Small intestine (tissue), 7 donors: ENCODE measurements around the gene IGSF3. TPM values are rescaled to one million over a fixed set of nuclear protein-coding genes. Genes with fewer than 3 reads are reported as not detected.

Experiments
- DNase-seq, 2 donors: peaks; one replicate each; pipeline versions ENCODE4 v3.0.0 to v3.0.0-alpha.2; 2013
- FAIRE-seq: peaks from 2 replicates; lab custom pipeline; 2012; peaks lifted over from hg19 to GRCh38; lab: Jason Lieb, UNC
- H3K27ac ChIP-seq, 3 donors: one replicate each; pipeline ENCODE4 v1.5.1; 2013; ENCODE audit warnings: low read length in 2 of 3, mild to moderate bottlenecking in 2 of 3, control low read depth in 1 of 3, inconsistent platforms in 1 of 3, low read depth in 1 of 3, moderate library complexity in 1 of 3
- H3K27me3 ChIP-seq, 3 donors: one replicate each; pipeline ENCODE4 v1.6.1; 2013; ENCODE audit warnings: low read length in 3 of 3, inconsistent platforms in 1 of 3; ENCODE audit not compliant: control insufficient read depth in 3 of 3, insufficient read depth in 3 of 3
- H3K36me3 ChIP-seq, 3 donors: one replicate each; pipeline ENCODE4 v1.6.1; 2013; ENCODE audit warnings: low read length in 3 of 3, inconsistent platforms in 1 of 3, low read depth in 1 of 3, mild to moderate bottlenecking in 1 of 3, moderate library complexity in 1 of 3; ENCODE audit not compliant: control insufficient read depth in 3 of 3, insufficient read depth in 2 of 3
- H3K4me1 ChIP-seq, 3 donors: one replicate each; pipeline ENCODE4 v1.6.1; 2013; ENCODE audit warnings: low read length in 2 of 3, inconsistent platforms in 1 of 3, low read depth in 1 of 3, mild to moderate bottlenecking in 1 of 3, moderate library complexity in 1 of 3; ENCODE audit not compliant: control insufficient read depth in 3 of 3, insufficient read depth in 2 of 3
- H3K4me3 ChIP-seq, 3 donors: one replicate each; pipeline ENCODE4 v1.5.1; 2013; ENCODE audit warnings: low read length in 3 of 3, control low read depth in 1 of 3, inconsistent platforms in 1 of 3, low read depth in 1 of 3, mild to moderate bottlenecking in 1 of 3, moderate library complexity in 1 of 3
- H3K9me3 ChIP-seq, 2 donors: one replicate each; pipeline ENCODE4 v1.6.1; 2013; ENCODE audit warnings: low read depth in 1 of 2, low read length in 1 of 2; ENCODE audit not compliant: control insufficient read depth in 2 of 2, insufficient read depth in 1 of 2
- WGBS, 3 donors: extraction: QIAGEN DNeasy Blood & Tissue Kit; methylation state at CpG; one replicate each; pipeline ENCODE4 v1.1.7; 2013; 5-methylcytosine and 5-hydroxymethylcytosine counted together
- polyA plus RNA-seq, 4 donors: library from polyadenylated mRNA; stranded (reverse) in 3 of 4; unstranded in 1 of 4; fragments of 200-250 nt in 3 of 4; fragments of 120-200 nt in 1 of 4; gene quantifications; one replicate each; pipeline versions ENCODE4 v1.2.1 to v1.2.3, GENCODE V29; 2013
- donor health status: healthy with polysubstance abuse.
- donor health status: control.
- donor health status: control.
- donor health status: Bipolar disorder and iron deficiency.
- donor health status: healthy.

The IGSF3 gene
- polyA plus RNA-seq, 4 donors, result 5.4 to 44.8 (median 7.0) TPM

DNA sequence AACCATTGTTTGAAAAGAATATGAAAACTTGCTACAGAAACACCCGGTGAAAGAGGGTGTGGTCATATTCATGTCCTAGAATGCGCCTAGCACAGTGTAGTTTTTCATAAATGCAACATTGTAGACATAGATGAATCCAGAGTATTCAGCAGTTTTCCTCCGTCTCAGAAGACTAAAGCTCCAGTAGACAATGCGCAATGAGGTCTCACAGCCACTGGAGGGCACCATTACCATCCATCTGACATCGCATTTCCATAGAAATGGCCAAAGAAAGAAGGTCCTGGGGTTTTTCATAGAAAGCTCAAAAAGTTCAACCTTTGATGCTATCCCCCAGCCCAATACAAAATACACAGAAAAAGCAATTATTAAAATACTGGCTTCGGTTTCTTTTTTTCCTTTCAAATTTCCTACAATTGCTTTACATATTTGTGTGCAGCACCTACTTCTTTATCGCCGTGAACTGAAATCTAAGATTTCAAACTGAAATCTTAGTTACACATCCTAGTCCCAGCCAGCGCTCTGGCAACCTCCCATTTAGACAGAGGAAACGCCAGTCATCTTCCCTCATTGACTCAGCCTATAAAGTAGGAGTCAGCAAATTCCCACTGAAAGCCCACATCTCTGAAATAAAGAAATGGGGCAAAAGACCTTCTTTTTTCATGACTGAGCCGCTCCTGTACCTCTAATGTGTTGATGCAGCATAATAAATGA is 92.8 kb downstream of the IGSF3 start:
- DNase-seq (peak; percentile 68 to 77), FAIRE-seq (no peak)
- no peaks in the 10 kb centered on the region for H3K9me3 ChIP-seq
- H3K27ac ChIP-seq, result no peak overlapping the region
- no peak overlapping the region for H3K4me3 ChIP-seq
- H3K36me3 ChIP-seq, result peaks cover 0 to 27% (median 2%) of the 10 kb centered on the region in 3 donors
- peaks cover 0 to 13% (median 0%) of the 10 kb centered on the region in 3 donors for H3K4me1 ChIP-seq
- no peaks in the 10 kb centered on the region for H3K27me3 ChIP-seq
- 33 to 35% (median 34%) methylated on average over 11 of the region's 11 CpGs for WGBS, 3 donors

DNA sequence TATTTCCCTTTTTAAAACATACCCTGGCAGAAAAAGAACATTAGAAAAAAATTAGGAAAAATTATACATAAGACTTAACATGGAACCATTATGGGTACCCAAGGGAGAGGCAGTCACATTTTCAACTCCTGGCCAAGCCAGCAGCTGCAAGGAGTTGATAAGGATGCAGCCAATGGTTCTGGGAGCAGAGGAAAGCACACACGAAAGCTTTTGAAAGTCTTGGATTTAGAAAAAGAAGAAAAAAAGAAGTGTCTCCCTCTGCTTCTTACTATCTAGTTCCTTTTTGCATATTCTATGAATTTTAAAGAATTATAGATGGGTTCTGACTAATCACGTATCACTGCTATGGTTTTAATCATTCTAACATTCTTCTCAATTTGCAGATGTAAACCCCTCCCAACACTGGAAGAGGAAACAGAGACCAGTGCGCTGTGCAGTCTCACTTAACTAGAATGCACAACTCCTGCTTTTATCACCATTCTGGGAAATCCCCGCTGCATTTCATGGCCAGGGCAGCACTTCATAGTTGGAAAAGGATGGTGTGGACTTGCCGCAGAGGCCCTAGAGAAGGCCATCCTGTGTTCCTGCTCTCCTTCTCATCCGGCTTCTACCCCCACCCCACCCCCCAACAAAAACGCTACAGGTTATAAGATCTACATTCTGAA is 94.0 kb downstream of the IGSF3 start:
- H3K9me3 ChIP-seq, result no peaks in the 10 kb centered on the region
- no peak overlapping the region for H3K4me3 ChIP-seq
- H3K4me1 ChIP-seq, result peaks cover 0 to 20% (median under 1%) of the 10 kb centered on the region in 3 donors
- peaks cover 0 to 21% (median 2%) of the 10 kb centered on the region in 3 donors for H3K36me3 ChIP-seq
- no peak for FAIRE-seq
- no peak overlapping the region for H3K27ac ChIP-seq
- no peaks in the 10 kb centered on the region for H3K27me3 ChIP-seq
- WGBS, 3 donors, result 81 to 90% (median 84%) methylated on average over 7 of the region's 7 CpGs
- no peak for DNase-seq

- 89 to 91% (median 90%) methylated on average over 4 of the region's 4 CpGs for WGBS, 3 donors
- Histone ChIP-seq H3K27ac (no peak overlapping the region), H3K9me3 (no peaks in the 10 kb centered on the region), H3K4me3 (no peak overlapping the region), H3K27me3 (no peaks in the 10 kb centered on the region), H3K36me3 (peaks cover 0 to 19% (median 2%) of the 10 kb centered on the region in 3 donors), H3K4me1 (peaks cover 0 to 20% (median 3%) of the 10 kb centered on the region in 3 donors)
- FAIRE-seq, result no peak
- DNase-seq, result no peak
Measured at GRCh38 chr1:116572771-116573430, 94.6 kb downstream of the IGSF3 start.

DNA sequence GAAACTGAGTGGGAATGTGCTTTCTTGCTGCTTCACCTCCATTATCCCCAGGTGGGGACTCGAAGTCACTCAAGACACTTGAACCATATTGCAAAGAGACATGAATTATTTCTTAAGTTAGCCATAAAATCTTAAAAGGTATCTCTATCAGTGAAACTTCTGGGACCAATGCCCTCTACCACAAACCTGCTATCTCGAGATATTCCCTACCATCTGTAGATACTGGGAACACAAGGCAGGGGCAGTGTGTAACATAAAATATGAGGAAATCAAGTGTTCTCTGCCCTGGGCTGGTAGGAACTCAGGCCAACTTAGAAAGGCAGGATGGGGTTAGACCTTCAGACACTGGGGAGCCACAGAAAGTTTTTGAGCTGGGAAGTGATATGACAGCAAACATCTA is 95.4 kb downstream of the IGSF3 start:
- Histone ChIP-seq H3K27me3 (no peaks in the 10 kb centered on the region), H3K9me3 (no peaks in the 10 kb centered on the region), H3K36me3 (peaks cover 0 to 15% (median under 1%) of the 10 kb centered on the region in 3 donors), H3K27ac (no peak overlapping the region), H3K4me1 (peaks cover 0 to 20% (median 3%) of the 10 kb centered on the region in 3 donors), H3K4me3 (no peak overlapping the region)
- WGBS, 3 donors, result 49 to 82% (median 52%) methylated on average over 2 of the region's 2 CpGs
- FAIRE-seq (no peak), DNase-seq (no peak)

DNA sequence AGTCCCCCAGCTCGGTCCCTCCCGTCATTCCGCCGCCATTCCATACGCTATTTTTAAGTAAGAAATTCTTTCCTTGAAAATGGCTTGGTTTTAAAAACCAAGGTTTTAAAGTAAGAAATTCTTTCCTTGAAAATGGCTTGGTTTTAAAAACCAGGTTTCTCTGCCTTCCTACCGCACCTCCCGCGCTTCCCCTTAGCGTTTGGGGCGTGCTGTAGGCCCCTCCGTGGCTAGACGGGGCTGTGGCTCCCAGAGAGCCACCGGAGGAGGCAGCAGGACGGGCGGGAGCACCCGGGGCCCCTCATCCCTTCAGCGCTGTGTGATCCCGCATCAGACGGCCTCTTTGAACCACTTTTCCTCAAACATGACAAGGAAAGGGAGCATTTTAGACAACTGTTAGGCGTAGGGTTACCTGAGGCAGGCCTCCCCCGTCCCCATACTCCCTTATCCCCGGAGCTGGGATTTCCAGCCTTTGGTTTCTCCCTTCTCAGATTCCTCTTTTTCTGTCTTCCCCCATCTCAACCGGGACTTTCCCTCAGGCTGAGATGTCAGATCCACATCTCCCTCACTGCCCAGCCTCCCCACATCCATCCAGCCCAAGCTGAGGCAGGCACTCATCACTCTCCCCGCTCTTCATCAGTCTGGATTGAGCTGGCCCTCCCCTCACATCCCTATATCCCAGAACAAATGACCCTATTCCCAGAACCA is 96.2 kb downstream of the IGSF3 start:
- peak overlapping the region; percentile 67 to 98 (median 98) for H3K27ac ChIP-seq
- H3K27me3 ChIP-seq, result no peaks in the 10 kb centered on the region
- H3K9me3 ChIP-seq, result no peaks in the 10 kb centered on the region
- 8 to 9% (median 9%) methylated on average over 24 of the region's 24 CpGs for WGBS, 3 donors
- FAIRE-seq, result no peak
- no peak for DNase-seq
- peak overlapping the region; percentile 75 to 92 (median 84) for H3K4me3 ChIP-seq
- H3K36me3 ChIP-seq, result peaks cover 0 to 13% (median 0%) of the 10 kb centered on the region in 3 donors
- peaks cover 0 to 20% (median 3%) of the 10 kb centered on the region in 3 donors for H3K4me1 ChIP-seq

- no peaks in the 10 kb centered on the region for H3K9me3 ChIP-seq
- peak; percentile 89 to 94 for DNase-seq
- peaks cover 0 to 20% (median 3%) of the 10 kb centered on the region in 3 donors for H3K4me1 ChIP-seq
- H3K27me3 ChIP-seq, result no peaks in the 10 kb centered on the region
- peak within 1 kb of the TSS; percentile 75 to 92 (median 84) for H3K4me3 ChIP-seq
- WGBS, 3 donors, result 0 to 1% (median 0%) methylated on average over 68 to 90 of the region's 90 CpGs
- no peak for FAIRE-seq
- H3K36me3 ChIP-seq, result peaks cover 0 to 5% (median 0%) of the 10 kb centered on the region in 3 donors
- peak within 1 kb of the TSS; percentile 98 to 99 (median 98) for H3K27ac ChIP-seq
Measured at GRCh38 chr1:116570358-116571214, 96.9 kb downstream of the IGSF3 start, which contains the start of gene CD58. Gene CD58 (minus strand): TSS chr1:116571026. CDS start chr1:116570972, 54 bp downstream.

DNA sequence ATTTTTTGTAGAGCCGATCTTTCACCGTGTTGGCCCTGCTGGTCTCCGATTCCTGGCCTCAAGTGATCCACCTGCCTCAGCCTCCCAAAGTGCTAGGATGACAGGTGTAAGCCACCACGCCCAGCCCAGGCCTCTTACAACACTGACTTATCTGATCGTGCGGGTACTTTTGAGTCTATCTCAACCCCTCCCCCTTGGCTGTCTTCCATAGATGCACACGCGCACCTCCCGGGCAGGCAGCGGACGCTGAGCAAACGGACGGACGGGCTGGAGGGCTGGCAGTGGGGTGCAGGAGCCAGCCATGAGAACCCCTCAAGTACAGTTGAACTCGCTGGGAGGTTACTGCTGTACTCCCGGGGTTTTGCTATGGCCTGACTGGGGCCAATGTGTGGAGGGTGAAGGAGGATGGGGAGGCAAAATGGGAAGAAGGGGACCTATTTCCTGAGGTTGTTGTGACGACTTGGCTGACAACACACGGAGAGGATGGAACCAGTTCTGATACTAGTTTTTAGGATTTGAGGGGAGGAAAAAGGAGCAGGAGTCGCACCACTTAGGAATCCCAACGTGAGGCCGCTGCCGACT is 97.7 kb downstream of the IGSF3 start:
- Histone ChIP-seq H3K4me1 (peaks cover 1 to 20% (median 3%) of the 10 kb centered on the region in 3 donors), H3K36me3 (peaks cover 0 to 2% (median 0%) of the 10 kb centered on the region in 3 donors), H3K4me3 (peak overlapping the region; percentile 12 to 92 (median 75)), H3K27ac (peak overlapping the region; percentile 98 to 99 (median 98)), H3K27me3 (no peaks in the 10 kb centered on the region), H3K9me3 (peaks cover 0 to under 1% of the 10 kb centered on the region in 2 donors)
- WGBS, 3 donors, result 3 to 24% (median 9%) methylated on average over 22 of the region's 22 CpGs
- DNase-seq (peak; percentile 82 to 91), FAIRE-seq (no peak)
